ENCODE measurements around the gene WDR1.
A peak's percentile ranks its signal among the peaks of the same experiment; 100 is the strongest.
"Not testable (repeated sequence)": the region's sequence is repeated elsewhere in the genome, so short reads cannot be mapped to it uniquely, and the experiment has no call there.

Gene WDR1

GRCh38 chr4:10143171-10143570 is 26.6 kb upstream of the WDR1 start:
- H3K4me3 Mint-ChIP-seq: no peak overlapping the region
- H3K36me3 Mint-ChIP-seq: no peaks in the 10 kb centered on the region
- H3K4me1 Mint-ChIP-seq: no peaks in the 10 kb centered on the region
- ATAC-seq (no peak), DNase-seq (ENCODE audit: low spot score in 2 of 2) (no peak)
- H3K27ac Mint-ChIP-seq: no peak overlapping the region
- no peaks in the 10 kb centered on the region for H3K9me3 Mint-ChIP-seq

- no peaks in the 10 kb centered on the region for H3K4me1 Mint-ChIP-seq
- H3K27ac Mint-ChIP-seq: peak overlapping the region; percentile 11
- ATAC-seq (no peak), DNase-seq (ENCODE audit: low spot score in 2 of 2) (no peak)
- no peaks in the 10 kb centered on the region for H3K36me3 Mint-ChIP-seq
- H3K4me3 Mint-ChIP-seq: no peak overlapping the region
- H3K9me3 Mint-ChIP-seq: no peaks in the 10 kb centered on the region
These were observed 24.5 kb upstream of the WDR1 start for GRCh38 chr4:10140866-10141759.

DNA sequence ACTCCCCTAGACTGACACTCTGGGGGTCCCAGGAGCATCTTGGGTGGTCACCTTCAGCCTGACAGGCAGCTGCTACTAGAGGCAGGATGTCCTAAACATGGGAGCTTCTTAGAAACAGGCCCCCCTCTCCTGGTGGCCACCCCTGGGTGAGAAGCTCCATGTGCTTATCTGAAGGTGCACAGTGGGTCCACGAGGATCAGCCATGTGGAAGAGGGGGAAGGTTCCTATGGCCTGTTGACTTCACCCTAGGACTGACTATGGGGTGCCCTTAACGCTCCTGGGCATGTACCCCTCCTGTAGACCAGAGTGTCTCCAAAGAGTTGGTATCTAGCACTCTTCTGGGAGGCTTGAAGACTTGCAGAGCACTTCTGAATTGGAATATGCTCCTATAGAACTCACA is 22.9 kb upstream of the WDR1 start:
- H3K4me3 Mint-ChIP-seq: no peak overlapping the region
- no peak overlapping the region for H3K27ac Mint-ChIP-seq
- no peak for DNase-seq (ENCODE audit: low spot score in 2 of 2)
- no peaks in the 10 kb centered on the region for H3K36me3 Mint-ChIP-seq
- H3K9me3 Mint-ChIP-seq: no peaks in the 10 kb centered on the region
- no peaks in the 10 kb centered on the region for H3K4me1 Mint-ChIP-seq
- ATAC-seq: no peak

- H3K27ac Mint-ChIP-seq: no peak overlapping the region
- H3K4me1 Mint-ChIP-seq: no peaks in the 10 kb centered on the region
- H3K9me3 Mint-ChIP-seq: no peaks in the 10 kb centered on the region
- no peak overlapping the region for H3K4me3 Mint-ChIP-seq
- no peaks in the 10 kb centered on the region for H3K36me3 Mint-ChIP-seq
- ATAC-seq (no peak), DNase-seq (ENCODE audit: low spot score in 2 of 2) (no peak)
These were observed 18.7 kb upstream of the WDR1 start for GRCh38 chr4:10135260-10135659.

GRCh38 chr4:10134141-10134540 is 17.5 kb upstream of the WDR1 start:
- ATAC-seq: no peak
- DNase-seq (ENCODE audit: low spot score in 2 of 2): no peak
- Mint-ChIP-seq H3K4me1 (no peaks in the 10 kb centered on the region), H3K4me3 (no peak overlapping the region), H3K9me3 (no peaks in the 10 kb centered on the region), H3K36me3 (no peaks in the 10 kb centered on the region), H3K27ac (no peak overlapping the region)

- Mint-ChIP-seq H3K36me3 (no peaks in the 10 kb centered on the region), H3K27ac (no peak overlapping the region), H3K9me3 (no peaks in the 10 kb centered on the region), H3K4me3 (no peak overlapping the region), H3K4me1 (no peaks in the 10 kb centered on the region)
- ATAC-seq: no peak
- no peak for DNase-seq (ENCODE audit: low spot score in 2 of 2)
These were observed 14.6 kb upstream of the WDR1 start for GRCh38 chr4:10131202-10131601.

DNA sequence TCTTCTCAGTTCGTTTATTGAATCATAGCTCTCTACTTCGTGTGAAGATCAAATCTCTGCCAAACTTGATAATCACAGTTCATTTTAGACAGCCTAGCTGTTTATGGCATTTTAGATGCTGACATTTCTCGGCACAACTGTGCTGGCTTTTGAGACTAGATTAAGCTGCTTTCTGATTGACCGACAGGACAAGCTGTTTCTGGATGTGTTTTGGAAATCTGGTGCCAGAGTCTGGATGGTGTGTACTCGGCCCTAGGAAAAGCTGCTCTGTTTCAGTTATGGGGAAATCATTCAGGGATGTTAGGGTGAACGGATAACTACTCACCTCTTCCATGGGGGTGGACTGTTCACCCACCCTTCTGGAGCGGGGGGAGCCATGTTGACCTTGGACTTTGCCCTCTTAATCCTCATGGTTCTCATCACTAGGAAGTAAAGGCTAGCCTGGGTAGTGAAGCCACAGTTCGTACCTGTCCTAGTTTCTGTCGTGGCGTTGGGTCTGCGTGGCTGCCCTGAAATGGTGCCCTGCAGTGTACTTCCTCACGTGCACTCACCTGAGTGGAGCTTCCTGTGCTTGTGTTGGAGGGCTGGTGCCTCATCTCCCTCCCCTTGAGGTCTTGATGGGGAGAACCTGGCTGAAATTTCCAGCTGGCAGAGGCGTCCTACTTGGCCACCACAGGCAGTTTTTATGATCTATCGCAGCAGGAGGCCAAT is 13.7 kb upstream of the WDR1 start:
- Mint-ChIP-seq H3K9me3 (no peaks in the 10 kb centered on the region), H3K4me1 (no peaks in the 10 kb centered on the region), H3K4me3 (no peak overlapping the region), H3K36me3 (no peaks in the 10 kb centered on the region), H3K27ac (no peak overlapping the region)
- DNase-seq (ENCODE audit: low spot score in 2 of 2) (no peak), ATAC-seq (no peak)

DNA sequence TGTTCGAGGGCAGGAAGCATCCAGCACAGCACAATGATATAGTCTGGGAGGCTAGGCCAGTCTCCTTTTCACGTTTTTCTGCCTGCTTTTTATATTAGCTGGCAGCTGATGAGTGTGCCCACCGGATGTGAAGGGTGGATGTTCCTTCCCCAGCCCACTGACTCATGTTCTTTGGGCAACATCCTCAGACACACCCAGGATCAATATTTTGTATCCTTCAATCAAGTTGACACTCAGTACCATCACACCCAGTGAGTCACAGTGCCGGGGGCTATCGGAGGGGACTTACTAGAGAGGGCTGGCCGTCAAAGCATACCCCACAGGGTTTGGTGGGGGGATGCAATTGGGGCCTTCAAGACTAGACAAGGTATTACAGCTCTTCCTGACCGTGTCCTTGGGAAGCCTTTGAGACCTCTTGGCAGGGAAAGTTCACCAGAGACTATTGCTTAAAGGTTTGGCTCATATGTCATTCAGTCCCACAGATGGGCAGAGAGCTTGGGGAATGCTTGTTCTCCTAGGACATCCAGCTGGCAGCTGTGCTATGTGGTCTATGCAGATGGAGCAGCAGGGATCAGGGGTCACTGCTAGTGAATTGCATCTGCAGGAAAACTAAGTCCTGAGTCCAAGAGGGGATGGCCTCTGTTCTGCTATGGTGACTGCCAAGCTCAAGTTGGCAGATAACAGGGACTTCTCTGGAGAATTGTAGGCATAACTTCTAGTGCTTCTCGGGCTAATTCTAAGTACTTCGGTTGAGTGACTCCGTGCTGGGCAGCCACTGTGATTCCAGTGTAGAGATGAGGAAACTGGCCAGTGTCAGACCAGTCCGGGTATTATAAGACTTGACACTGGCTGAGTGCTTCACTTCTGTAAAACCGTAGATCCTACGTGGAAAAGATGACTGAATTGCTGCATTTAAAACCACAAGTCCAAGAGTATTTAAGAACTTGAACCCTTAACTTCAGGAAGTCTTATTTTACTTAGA is 12.9 kb upstream of the WDR1 start:
- Mint-ChIP-seq H3K27ac (no peak overlapping the region), H3K36me3 (no peaks in the 10 kb centered on the region), H3K4me1 (no peaks in the 10 kb centered on the region), H3K9me3 (no peaks in the 10 kb centered on the region), H3K4me3 (no peak overlapping the region)
- ATAC-seq: no peak
- no peak for DNase-seq (ENCODE audit: low spot score in 2 of 2)

- no peaks in the 10 kb centered on the region for H3K4me1 Mint-ChIP-seq
- no peak overlapping the region for H3K27ac Mint-ChIP-seq
- no peak for ATAC-seq
- no peak overlapping the region for H3K4me3 Mint-ChIP-seq
- no peak for DNase-seq (ENCODE audit: low spot score in 2 of 2)
- H3K36me3 Mint-ChIP-seq: no peaks in the 10 kb centered on the region
- no peaks in the 10 kb centered on the region for H3K9me3 Mint-ChIP-seq
These were observed 12.2 kb upstream of the WDR1 start for GRCh38 chr4:10128761-10129160.

GRCh38 chr4:10127531-10127930 is 10.9 kb upstream of the WDR1 start:
- not testable (repeated sequence) for H3K36me3 Mint-ChIP-seq; H3K4me1 Mint-ChIP-seq; ATAC-seq; H3K4me3 Mint-ChIP-seq; DNase-seq (ENCODE audit: low spot score in 2 of 2); H3K27ac Mint-ChIP-seq; H3K9me3 Mint-ChIP-seq

- no peak overlapping the region for H3K4me3 Mint-ChIP-seq
- no peaks in the 10 kb centered on the region for H3K36me3 Mint-ChIP-seq
- H3K4me1 Mint-ChIP-seq: no peaks in the 10 kb centered on the region
- ATAC-seq (no peak), DNase-seq (ENCODE audit: low spot score in 2 of 2) (no peak)
- H3K9me3 Mint-ChIP-seq: no peaks in the 10 kb centered on the region
- no peak overlapping the region for H3K27ac Mint-ChIP-seq
These were observed 7.8 kb upstream of the WDR1 start for GRCh38 chr4:10124167-10124930.

DNA sequence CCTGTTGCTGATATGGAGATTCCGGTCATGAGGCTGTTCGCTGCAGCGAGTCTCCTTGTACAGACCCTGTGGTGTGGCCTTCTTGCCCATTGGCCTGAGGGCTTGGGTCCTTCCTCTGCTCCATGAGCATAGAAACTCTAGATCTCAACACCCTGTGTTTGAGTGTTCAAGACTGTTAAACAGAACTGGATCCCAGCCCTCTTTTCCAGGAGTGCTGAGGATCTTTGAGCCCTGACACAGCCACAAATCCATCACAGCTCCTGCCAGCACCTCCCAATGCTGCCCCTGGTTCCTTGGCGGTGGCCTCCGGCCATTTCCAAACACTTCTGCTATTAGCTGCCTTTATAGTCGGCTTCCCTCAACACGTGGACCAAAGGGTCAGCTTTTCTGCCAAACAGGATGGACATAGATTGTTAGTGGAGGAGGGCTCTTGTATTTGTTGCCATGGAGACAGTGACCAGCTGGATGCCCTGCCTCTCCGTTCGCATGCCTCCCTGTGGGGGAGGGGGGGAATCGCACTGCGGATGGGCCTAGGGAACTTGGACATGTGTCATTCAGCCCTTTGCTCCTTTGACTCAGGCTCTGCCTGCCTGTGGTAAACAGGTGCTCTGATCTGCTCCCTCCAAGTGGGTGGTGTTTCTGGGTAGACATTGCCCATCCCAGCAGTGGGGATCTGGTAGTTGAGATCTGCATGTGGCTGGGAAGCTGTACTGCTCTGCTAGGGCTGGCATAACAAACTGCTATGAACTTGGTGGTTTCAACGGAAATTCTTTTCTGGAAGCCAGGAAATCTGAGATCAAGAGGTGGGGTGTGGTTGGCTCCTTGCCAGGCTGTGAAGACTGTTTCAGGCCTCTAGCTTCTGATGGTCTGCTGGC is 6.9 kb upstream of the WDR1 start:
- H3K4me1 Mint-ChIP-seq: peaks cover 3% of the 10 kb centered on the region

GRCh38 chr4:10122236-10122932 is 5.8 kb upstream of the WDR1 start:
- DNase-seq (ENCODE audit: low spot score in 2 of 2) (no peak), ATAC-seq (no peak)
- H3K36me3 Mint-ChIP-seq: peaks cover 5% of the 10 kb centered on the region
- H3K4me1 Mint-ChIP-seq: peaks cover 13% of the 10 kb centered on the region
- H3K27ac Mint-ChIP-seq: no peak overlapping the region
- no peaks in the 10 kb centered on the region for H3K9me3 Mint-ChIP-seq
- no peak overlapping the region for H3K4me3 Mint-ChIP-seq

More for the DNA sequence above, 6.9 kb upstream of the WDR1 start:
- Mint-ChIP-seq H3K4me3 (no peak overlapping the region), H3K27ac (no peak overlapping the region), H3K9me3 (no peaks in the 10 kb centered on the region), H3K36me3 (no peaks in the 10 kb centered on the region)
- ATAC-seq (no peak), DNase-seq (ENCODE audit: low spot score in 2 of 2) (no peak)

All from stimulated activated effector memory CD8-positive, alpha-beta T cell treated with anti-CD3 and anti-CD28 coated beads, Interleukin-12 subunit alpha, Interleukin-12 subunit beta, amount 100 ng/mL, for 72 hours (primary cell).